Psoas muscle (tissue), 8 donors: Measurements from ENCODE around the gene RGS3. TPM values are rescaled to one million over a fixed set of nuclear protein-coding genes. Genes with fewer than 3 reads are reported as not detected.

ENCODE experiments used
- ATAC-seq, 4 donors: fragments of 200-7000 bp; cut with Tn5 transposase; one replicate each; pipeline ENCODE4 v1.9.1; 2020; ENCODE audit warnings: moderate library complexity in 3 of 4, mild to moderate bottlenecking in 2 of 4
- DNase-seq, 2 donors: peaks; one replicate each; pipeline ENCODE4 v3.0.0-alpha.2; 2020
- H3K27ac ChIP-seq: fragments of 200-600 bp; one replicate; pipeline ENCODE4 v1.8.0; 2022
- H3K27me3 ChIP-seq, 3 donors: fragments of 200-600 bp in 1 of 3; one replicate each; pipeline versions ENCODE4 v1.6.1 to v1.8.0; 2013 to 2022; ENCODE audit warnings: low read length in 2 of 3, mild to moderate bottlenecking in 2 of 3, moderate library complexity in 1 of 3; ENCODE audit not compliant: insufficient read depth in 3 of 3
- H3K36me3 ChIP-seq, 2 donors: fragments of 200-600 bp in 1 of 2; one replicate each; pipeline versions ENCODE4 v1.6.1 to v1.8.0; 2013 to 2022; ENCODE audit warnings: low read depth in 1 of 2, mild to moderate bottlenecking in 1 of 2, moderate library complexity in 1 of 2; ENCODE audit not compliant: insufficient read depth in 1 of 2
- H3K4me1 ChIP-seq: fragments of 200-600 bp; one replicate; pipeline ENCODE4 v1.8.0; 2022
- H3K4me3 ChIP-seq: fragments of 200-600 bp; one replicate; pipeline ENCODE4 v1.8.0; 2022; ENCODE audit warnings: mild to moderate bottlenecking
- H3K9me3 ChIP-seq: fragments of 200-600 bp; one replicate; pipeline ENCODE4 v1.8.0; 2022
- CTCF ChIP-seq: fragments of 200-600 bp; IDR thresholded peaks from one replicate; pipeline ENCODE4 v1.8.0; 2022; ENCODE audit warnings: antibody characterized with exemption
- WGBS, 3 donors: extraction: QIAGEN DNeasy Blood & Tissue Kit; methylation state at CpG; one replicate each; pipeline versions ENCODE4 v1.1.6 to v1.1.7; 2013; 5-methylcytosine and 5-hydroxymethylcytosine counted together
- intact Hi-C, 2 donors: fragments of 100-400 bp; cut with DNase I; formaldehyde crosslinking; loops; one replicate each; pipeline versions ENCODE4 v1.11.0 to v1.14.2; 2022
- polyA plus RNA-seq, 3 donors: library from polyadenylated mRNA; stranded (reverse); fragments of 200-250 nt; gene quantifications; one replicate each; pipeline ENCODE4 v1.2.3, GENCODE V29; 2013
- total RNA-seq, 4 donors: library from RNA; stranded (reverse); fragmentation: NEBNext Ultra II Directional in 2 of 4; extraction: Animal tissue kit (Norgen Biotek cat#: 25700) in 2 of 4; gene quantifications; one replicate each; pipeline versions ENCODE4 v1.2.1 to v1.2.4, GENCODE V29; 2021 to 2023
- donor health status: healthy with polysubstance abuse.
- donor health status: DM: no; HTN: no; CAD: no; lungs with moderate emphysema.
- donor health status: Bipolar disorder and iron deficiency.
- donor health status: healthy.
- donor health status: DM: yes; HTN: yes; CAD: no.
- donor health status: DM: no; HTN: no; CAD: no.
- donor health status: DM: no; HTN: no; CAD: no.
- donor health status: DM: yes; HTN: yes; CAD: no.

RGS3 gene
- total and polyA plus RNA-seq, 7 donors = 7.1 to 38.1 (median 14.6) TPM

DNA sequence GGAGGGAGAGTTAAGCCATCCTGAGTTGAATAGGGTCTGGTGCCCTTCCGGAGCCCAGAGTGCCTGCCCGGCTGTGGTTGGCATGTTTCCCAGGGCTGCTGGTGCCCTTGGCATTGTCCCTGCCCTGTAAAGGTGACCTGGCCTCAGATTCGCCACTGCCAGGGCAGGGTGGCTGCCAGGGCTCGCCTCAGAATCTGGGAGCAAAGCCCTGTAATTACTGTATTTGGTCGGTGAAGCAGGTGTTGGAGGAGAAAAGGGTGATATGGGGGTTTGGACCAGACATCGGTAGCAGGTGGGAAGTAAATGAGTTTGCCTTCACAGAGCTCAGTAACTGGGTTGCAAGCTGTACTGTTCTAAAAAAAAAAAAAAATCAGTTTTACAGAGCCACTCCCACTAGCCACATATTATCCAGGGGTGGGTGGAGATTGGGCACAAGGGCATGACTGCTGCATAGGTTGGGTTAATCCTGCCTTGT is 47.6 kb downstream of the RGS3 start:
- Histone ChIP-seq H3K36me3 (peaks cover 0 to 18% of the 10 kb centered on the region in 2 donors), H3K9me3 (no peaks in the 10 kb centered on the region), H3K4me1 (peaks cover 13% of the 10 kb centered on the region), H3K27ac (peak overlapping the region; percentile 39), H3K27me3 (no peaks in the 10 kb centered on the region), H3K4me3 (no peak overlapping the region)
- WGBS, 3 donors = 20 to 33% (median 23%) methylated on average over 6 of the region's 6 CpGs
- intact Hi-C loops = no loop called here
- no peak for TF ChIP-seq CTCF
- ATAC-seq (peak in 3 of 4 donors; percentile 39 to 58 (median 45)), DNase-seq (no peak)

GRCh38 chr9:113511856-113512761 is 48.6 kb downstream of the RGS3 start:
- TF ChIP-seq CTCF = no peak
- no peak for DNase-seq
- Histone ChIP-seq H3K4me3 (no peak overlapping the region), H3K4me1 (peaks cover 13% of the 10 kb centered on the region), H3K27me3 (no peaks in the 10 kb centered on the region), H3K27ac (no peak overlapping the region), H3K9me3 (no peaks in the 10 kb centered on the region), H3K36me3 (peaks cover 0 to 21% of the 10 kb centered on the region in 2 donors)
- WGBS, 3 donors = 85 to 91% (median 88%) methylated on average over 10 of the region's 10 CpGs
- no peak for ATAC-seq
- intact Hi-C loops = no loop called here

GRCh38 chr9:113513111-113513510 is 49.6 kb downstream of the RGS3 start:
- no peaks in the 10 kb centered on the region for H3K9me3 ChIP-seq
- H3K36me3 ChIP-seq = peaks cover 0 to 22% of the 10 kb centered on the region in 2 donors
- DNase-seq (no peak), ATAC-seq (no peak)
- no peak overlapping the region for H3K4me3 ChIP-seq
- 88 to 94% (median 91%) methylated on average over 8 of the region's 8 CpGs for WGBS, 3 donors
- TF ChIP-seq CTCF = no peak
- H3K27ac ChIP-seq = no peak overlapping the region
- intact Hi-C loops = no loop called here
- peaks cover 13% of the 10 kb centered on the region for H3K4me1 ChIP-seq
- H3K27me3 ChIP-seq = no peaks in the 10 kb centered on the region

GRCh38 chr9:113513536-113513935 is 50.0 kb downstream of the RGS3 start:
- WGBS, 3 donors = 93 to 100% (median 96%) methylated on average over 2 of the region's 2 CpGs
- Histone ChIP-seq H3K4me1 (peaks cover 13% of the 10 kb centered on the region), H3K9me3 (no peaks in the 10 kb centered on the region), H3K36me3 (peaks cover 0 to 19% of the 10 kb centered on the region in 2 donors), H3K27ac (no peak overlapping the region), H3K4me3 (no peak overlapping the region), H3K27me3 (no peaks in the 10 kb centered on the region)
- no peak for TF ChIP-seq CTCF
- intact Hi-C loops = no loop called here
- ATAC-seq = no peak
- DNase-seq = no peak
